Aorta (tissue), 5 donors: ENCODE data around the gene RIPOR1. TPM values are rescaled to one million over a fixed set of nuclear protein-coding genes. Genes with fewer than 3 reads are reported as not detected.
"Not testable (repeated sequence)": the region's sequence is repeated elsewhere in the genome, so short reads cannot be mapped to it uniquely, and the experiment has no call there.

Experiments used
- ATAC-seq: fragments of 200-7000 bp; cut with Tn5 transposase; one replicate; pipeline ENCODE4 v1.9.1; 2022; ENCODE audit warnings: moderate library complexity; ENCODE audit not compliant: low FRiP score
- DNase-seq, 2 donors: peaks; one replicate each; pipeline ENCODE4 v3.0.0-alpha.2; 2020
- H3K27ac ChIP-seq, 2 donors: one replicate each; pipeline ENCODE4 v1.5.1; 2013; ENCODE audit warnings: low read length in 2 of 2, mild to moderate bottlenecking in 2 of 2, moderate library complexity in 2 of 2, control low read depth in 1 of 2, inconsistent platforms in 1 of 2, low read depth in 1 of 2
- H3K27me3 ChIP-seq, 2 donors: one replicate each; pipeline ENCODE4 v1.6.1; 2013; ENCODE audit warnings: control low read depth in 1 of 2, low read length in 1 of 2, mild to moderate bottlenecking in 1 of 2, moderate library complexity in 1 of 2; ENCODE audit not compliant: insufficient read depth in 2 of 2, control insufficient read depth in 1 of 2
- H3K36me3 ChIP-seq, 2 donors: one replicate each; pipeline ENCODE4 v1.6.1; 2013; ENCODE audit warnings: control low read depth in 1 of 2, low read length in 1 of 2, mild to moderate bottlenecking in 1 of 2; ENCODE audit not compliant: insufficient read depth in 2 of 2, control insufficient read depth in 1 of 2
- H3K4me1 ChIP-seq, 2 donors: one replicate each; pipeline ENCODE4 v1.6.1; 2013; ENCODE audit warnings: low read length in 2 of 2, control low read depth in 1 of 2, mild to moderate bottlenecking in 1 of 2, moderate library complexity in 1 of 2; ENCODE audit not compliant: insufficient read depth in 2 of 2, control insufficient read depth in 1 of 2
- H3K4me3 ChIP-seq, 2 donors: one replicate each; pipeline ENCODE4 v1.5.1; 2013; ENCODE audit warnings: low read length in 2 of 2, control low read depth in 1 of 2, mild to moderate bottlenecking in 1 of 2
- H3K9me3 ChIP-seq: one replicate; pipeline ENCODE4 v1.6.1; 2013; ENCODE audit warnings: mild to moderate bottlenecking, low read length; ENCODE audit not compliant: control insufficient read depth
- WGBS, 2 donors: extraction: QIAGEN DNeasy Blood & Tissue Kit; methylation state at CpG; one replicate each; pipeline ENCODE4 v1.1.7; 2013; 5-methylcytosine and 5-hydroxymethylcytosine counted together
- intact Hi-C, 2 donors: fragments of 100-400 bp; cut with DNase I; formaldehyde crosslinking; loops; one replicate each; pipeline versions ENCODE4 v1.14.2 to v1.15.0; 2022
- polyA plus RNA-seq, 2 donors: library from polyadenylated mRNA; stranded (reverse); fragments of 200-250 nt; gene quantifications; one replicate each; pipeline ENCODE4 v1.2.3, GENCODE V29; 2013
- total RNA-seq, 2 donors: library from RNA; stranded (reverse); fragmentation: NEBNext Ultra II Directional; extraction: Animal tissue kit (Norgen Biotek cat#: 25700); gene quantifications; one replicate each; pipeline ENCODE4 v1.2.1, GENCODE V29; 2021
- donor health status: healthy with polysubstance abuse.
- donor health status: Bipolar disorder and iron deficiency.
- donor health status: DM: no; HTN: no; CAD: no.
- donor health status: DM: no; HTN: no; CAD: no.
- donor health status: DM: yes; HTN: yes; CAD: no.

RIPOR1 gene
- total and polyA plus RNA-seq, 4 donors, result 22.7 to 120 (median 85.5) TPM

DNA sequence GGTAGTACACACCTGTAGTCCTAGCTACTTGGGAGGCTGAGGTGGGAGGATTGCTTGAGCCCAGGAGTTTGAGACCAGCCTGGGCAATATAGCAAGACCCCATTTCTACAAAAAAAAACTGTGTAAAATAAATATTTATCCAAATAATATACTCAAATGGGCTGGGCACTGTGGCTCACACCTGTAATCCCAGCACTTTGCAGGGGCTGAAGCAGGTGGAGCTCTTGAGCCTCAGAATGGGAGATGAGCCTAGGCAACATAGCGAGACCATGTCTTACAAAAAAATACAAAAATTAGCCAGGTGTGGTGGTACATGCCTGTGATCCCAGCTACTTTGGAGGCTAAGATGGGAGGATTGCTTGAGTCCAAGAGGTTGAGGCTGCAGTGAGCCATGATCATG is 14.7 kb upstream of the RIPOR1 start:
- H3K36me3 ChIP-seq, H3K27me3 ChIP-seq, H3K4me1 ChIP-seq, intact Hi-C loops, H3K27ac ChIP-seq, H3K4me3 ChIP-seq, DNase-seq, ATAC-seq, H3K9me3 ChIP-seq: not testable (repeated sequence)
- 93% methylated on average over 1 of the region's 1 CpG for WGBS, 2 donors

DNA sequence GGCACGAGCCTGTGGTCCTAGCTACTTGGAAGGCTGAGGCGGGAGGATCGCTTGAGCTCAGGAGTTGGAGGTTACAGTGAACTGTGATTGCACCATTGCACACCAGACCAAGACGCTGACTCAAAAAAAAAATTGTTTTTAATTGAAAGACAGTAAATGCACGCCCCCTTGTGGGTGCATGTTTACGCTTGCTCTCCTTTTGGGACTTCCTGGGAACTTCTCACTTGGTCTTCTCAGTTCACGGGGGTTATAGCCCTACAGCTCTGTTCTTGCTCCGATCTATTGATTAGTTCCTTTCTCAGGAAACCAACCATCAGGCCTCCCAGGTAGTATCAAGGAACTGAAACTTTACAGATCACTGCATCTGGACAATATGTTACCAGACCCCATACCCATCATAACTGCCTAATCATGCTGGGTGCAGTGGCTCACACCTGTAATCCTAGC is 14.2 kb upstream of the RIPOR1 start:
- Histone ChIP-seq H3K4me3 (no peak overlapping the region), H3K4me1 (no peaks in the 10 kb centered on the region), H3K9me3 (no peaks in the 10 kb centered on the region), H3K27me3 (no peaks in the 10 kb centered on the region), H3K27ac (no peak overlapping the region), H3K36me3 (no peaks in the 10 kb centered on the region)
- 19 to 24% methylated on average over 8 of the region's 8 CpGs for WGBS, 2 donors
- intact Hi-C loops, result no loop called here
- DNase-seq (peak; percentile 86 to 91), ATAC-seq (peak; percentile 64)

DNA sequence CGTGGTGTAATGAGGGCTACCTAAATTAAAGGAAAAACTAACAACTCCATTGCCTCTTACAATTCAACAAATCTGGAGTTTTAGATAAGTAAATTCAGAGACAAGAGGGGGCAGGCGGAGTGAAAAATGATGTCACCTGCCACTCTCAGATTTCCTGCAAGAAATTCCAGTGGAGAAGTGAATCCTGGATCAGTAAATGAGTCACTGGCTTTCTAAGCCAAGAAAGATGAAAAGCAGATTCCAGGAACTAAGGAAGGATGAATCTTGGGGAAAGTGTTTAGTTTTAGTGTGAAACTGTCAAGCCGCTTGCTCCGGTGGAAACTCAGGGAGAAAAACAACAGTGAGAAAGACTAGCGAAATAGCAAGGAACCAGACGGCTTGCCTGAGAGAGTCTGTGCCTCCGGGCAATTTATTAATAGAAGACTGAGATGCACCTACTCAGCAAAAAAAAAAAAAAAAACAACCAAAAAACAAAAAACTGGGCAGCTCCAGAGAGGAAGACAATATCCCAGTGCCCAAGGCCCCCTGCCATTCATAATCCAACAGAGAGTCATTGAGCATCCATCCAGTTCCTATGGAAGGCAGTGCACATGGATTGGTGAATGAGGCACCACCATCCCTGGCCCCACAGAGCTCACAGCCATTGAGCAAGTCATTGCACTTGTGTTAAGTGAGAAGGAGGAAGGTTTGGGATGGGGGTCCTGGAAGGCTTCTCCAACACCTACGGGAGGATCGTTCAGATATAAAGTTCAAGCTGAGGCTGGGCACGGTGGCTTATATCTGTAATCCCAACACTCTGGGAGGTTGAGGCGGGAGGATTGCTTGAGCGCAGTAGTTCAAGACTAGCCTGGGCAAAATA is 12.1 kb upstream of the RIPOR1 start:
- ATAC-seq, result no peak
- H3K27ac ChIP-seq, result no peak overlapping the region
- 78 to 82% methylated on average over 12 of the region's 12 CpGs for WGBS, 2 donors
- no peaks in the 10 kb centered on the region for H3K36me3 ChIP-seq
- no peaks in the 10 kb centered on the region for H3K4me1 ChIP-seq
- intact Hi-C loops, result no loop called here
- H3K27me3 ChIP-seq, result no peaks in the 10 kb centered on the region
- DNase-seq, result no peak
- no peaks in the 10 kb centered on the region for H3K9me3 ChIP-seq
- H3K4me3 ChIP-seq, result no peak overlapping the region

DNA sequence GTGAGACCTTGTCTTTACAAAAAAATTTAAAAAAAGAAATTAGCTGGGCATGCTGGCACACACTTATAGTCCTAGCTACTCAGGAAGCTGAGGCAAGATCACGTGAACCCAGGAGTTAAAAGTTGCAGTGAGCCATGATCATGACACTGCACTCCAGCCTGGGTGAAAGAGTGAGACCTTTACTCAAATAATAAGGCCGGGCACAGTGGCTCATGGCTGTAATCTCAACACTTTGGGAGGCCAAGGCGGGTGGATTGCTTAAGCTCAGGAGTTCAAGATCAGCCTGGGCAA is 11.5 kb upstream of the RIPOR1 start:
- no peak for DNase-seq
- no peaks in the 10 kb centered on the region for H3K4me1 ChIP-seq
- 79 to 87% methylated on average over 3 of the region's 3 CpGs for WGBS, 2 donors
- H3K4me3 ChIP-seq, result no peak overlapping the region
- no peaks in the 10 kb centered on the region for H3K9me3 ChIP-seq
- intact Hi-C loops, result no loop called here
- no peak overlapping the region for H3K27ac ChIP-seq
- ATAC-seq, result no peak
- no peaks in the 10 kb centered on the region for H3K36me3 ChIP-seq
- no peaks in the 10 kb centered on the region for H3K27me3 ChIP-seq

DNA sequence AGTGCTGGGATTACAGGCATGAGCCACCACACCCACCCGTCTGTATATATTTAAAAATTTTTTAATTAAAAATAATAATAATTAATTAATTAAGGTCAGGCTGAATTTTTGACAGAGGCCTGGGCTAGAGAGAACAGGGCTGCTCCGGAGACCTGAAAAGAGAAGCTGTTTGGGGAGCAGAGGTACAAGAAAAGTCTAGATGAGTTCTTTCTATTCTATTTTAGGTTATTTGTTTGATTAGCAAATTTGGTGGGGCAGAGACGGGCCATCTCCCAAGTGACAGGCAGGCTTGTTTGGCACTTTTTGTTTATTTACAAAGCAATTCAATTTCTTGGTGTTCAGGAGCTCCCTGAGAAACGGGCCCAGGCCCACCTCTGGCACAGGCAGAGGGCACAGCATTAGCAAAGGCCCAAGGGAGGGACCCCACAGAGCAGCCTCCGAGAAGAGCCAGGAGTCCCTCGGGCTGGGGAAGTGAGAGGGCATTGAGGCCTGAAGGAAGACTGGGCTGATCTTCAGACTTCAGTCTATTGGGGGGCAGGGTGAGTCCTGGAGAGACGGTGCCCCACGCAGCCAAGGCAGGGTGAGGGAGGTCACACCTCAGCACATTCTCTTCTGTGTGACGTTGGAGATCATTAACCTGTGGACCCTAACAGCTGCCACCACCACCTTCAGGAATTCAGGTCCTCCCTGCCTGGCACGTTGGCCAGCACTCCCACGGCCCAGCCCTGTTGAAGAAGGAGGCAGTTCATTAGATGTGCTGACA is 10.8 kb upstream of the RIPOR1 start:
- intact Hi-C loops, result no loop called here
- WGBS, 2 donors, result 67 to 70% methylated on average over 11 of the region's 11 CpGs
- H3K4me3 ChIP-seq, result no peak overlapping the region
- H3K9me3 ChIP-seq, result no peaks in the 10 kb centered on the region
- no peaks in the 10 kb centered on the region for H3K4me1 ChIP-seq
- H3K36me3 ChIP-seq, result no peaks in the 10 kb centered on the region
- DNase-seq (no peak), ATAC-seq (no peak)
- H3K27ac ChIP-seq, result no peak overlapping the region
- H3K27me3 ChIP-seq, result no peaks in the 10 kb centered on the region

DNA sequence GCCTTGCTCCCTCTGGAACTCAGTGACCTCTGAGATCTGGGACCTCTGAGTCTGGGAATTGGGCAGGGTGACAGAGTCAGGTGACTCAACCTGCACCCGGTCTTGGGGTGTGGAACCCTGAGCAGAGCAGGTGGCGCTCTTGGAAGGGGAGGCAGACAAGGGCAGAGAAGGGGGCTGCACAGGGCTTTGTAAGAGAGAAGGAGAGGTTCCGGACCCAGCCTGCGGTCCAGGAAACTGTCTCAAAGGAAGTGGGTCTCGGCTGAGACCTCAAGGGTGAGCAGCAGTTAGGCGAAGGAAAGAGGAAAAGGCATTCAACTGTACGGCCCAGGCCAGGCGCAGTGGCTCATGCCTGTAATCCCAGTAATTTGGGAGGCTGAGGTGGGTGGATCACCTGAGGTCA is 10.0 kb upstream of the RIPOR1 start:
- Histone ChIP-seq H3K27ac (no peak overlapping the region), H3K27me3 (no peaks in the 10 kb centered on the region), H3K36me3 (no peaks in the 10 kb centered on the region), H3K4me3 (no peak overlapping the region), H3K4me1 (no peaks in the 10 kb centered on the region), H3K9me3 (no peaks in the 10 kb centered on the region)
- intact Hi-C loops, result no loop called here
- WGBS, 2 donors, result 87 to 91% methylated on average over 8 of the region's 8 CpGs
- no peak for ATAC-seq
- DNase-seq, result no peak

DNA sequence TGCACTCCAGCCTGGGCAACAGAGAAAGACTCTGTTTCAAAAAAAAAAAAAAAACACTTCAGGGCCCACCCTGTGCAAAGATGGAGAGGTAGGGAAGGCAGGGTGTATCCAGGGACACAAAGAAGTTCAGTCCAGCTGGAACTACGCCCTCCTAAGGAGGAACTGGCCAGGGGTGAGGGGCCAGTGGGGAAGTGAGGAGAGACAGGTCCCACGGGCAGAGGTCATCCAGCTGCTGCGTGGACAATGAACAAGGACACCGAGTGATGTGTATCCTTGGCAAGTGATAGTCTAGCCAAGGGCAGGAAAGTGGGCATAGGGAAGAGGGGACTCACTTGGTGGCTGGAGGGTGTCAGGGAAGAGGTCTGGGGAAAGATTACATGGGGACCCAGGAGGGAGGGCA is 9.4 kb upstream of the RIPOR1 start:
- ATAC-seq (no peak), DNase-seq (no peak)
- Histone ChIP-seq H3K36me3 (no peaks in the 10 kb centered on the region), H3K4me3 (no peak overlapping the region), H3K27ac (no peak overlapping the region), H3K9me3 (no peaks in the 10 kb centered on the region), H3K4me1 (no peaks in the 10 kb centered on the region), H3K27me3 (no peaks in the 10 kb centered on the region)
- intact Hi-C loops, result no loop called here
- 82% methylated on average over 4 of the region's 4 CpGs for WGBS, 2 donors

DNA sequence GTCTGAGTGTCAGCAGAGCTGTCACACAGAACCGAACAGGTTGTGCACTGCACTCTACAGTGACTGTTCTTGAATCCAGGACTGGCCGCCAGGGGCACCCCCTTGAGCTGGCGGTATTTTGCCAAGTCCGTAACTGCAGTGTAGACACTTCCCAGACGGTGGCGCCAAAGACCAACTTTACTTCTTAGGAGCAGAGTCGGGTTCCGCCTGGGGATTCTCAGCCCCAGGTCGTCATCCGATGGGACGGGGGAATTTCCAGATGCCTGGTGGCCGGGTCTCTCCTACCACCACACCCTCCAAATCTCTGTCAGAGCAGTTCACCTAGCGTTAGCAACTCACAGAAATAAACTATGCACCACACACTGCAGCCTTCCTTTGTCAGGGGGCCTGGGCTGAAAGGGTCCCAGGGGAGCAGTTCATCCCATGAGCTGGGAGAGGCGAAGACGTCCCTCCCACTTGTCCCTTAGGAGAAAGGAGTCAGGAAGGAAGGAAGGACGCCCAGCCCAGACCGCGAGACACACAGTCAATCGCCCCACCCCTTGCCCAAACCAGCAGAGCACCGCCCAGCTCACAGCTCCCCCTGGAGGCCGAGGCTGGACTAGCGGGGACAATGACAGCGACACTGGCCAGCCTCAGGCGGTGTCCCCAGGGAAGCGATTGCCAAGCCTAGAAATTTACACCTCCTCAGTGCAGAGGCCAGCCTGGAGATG is 7.4 kb upstream of the RIPOR1 start:
- H3K27ac ChIP-seq, result peak overlapping the region; percentile 10 to 96
- no peaks in the 10 kb centered on the region for H3K36me3 ChIP-seq
- H3K27me3 ChIP-seq, result no peaks in the 10 kb centered on the region
- DNase-seq (peak; percentile 97 to 98), ATAC-seq (peak; percentile 97)
- H3K4me1 ChIP-seq, result no peaks in the 10 kb centered on the region
- peak overlapping the region in 1 of 2 donors; percentile 67 for H3K4me3 ChIP-seq
- intact Hi-C loops, result loop anchor here (2.0 to 5.0 kb wide), 2 partner anchors 39 to 148 kb away; partner anchors contain the start of genes AGRP (in 1 of the 2) and ATP6V0D1 (in 1 of the 2)
- WGBS, 2 donors, result 0 to 1% methylated on average over 25 of the region's 25 CpGs
- H3K9me3 ChIP-seq, result no peaks in the 10 kb centered on the region
